Stimulated activated CD8-positive, alpha-beta memory T cell treated with anti-CD3 and anti-CD28 coated beads, Interleukin-15, amount 100 ng/mL, for 1 hour (primary cell): ENCODE results near the gene VANGL2.

ENCODE experiments used
- DNase-seq: peaks from one replicate; pipeline ENCODE4 v3.0.0-alpha.2; 2020; ENCODE audit warnings: low read depth

VANGL2 gene

GRCh38 chr1:160460683-160461287 is 60.4 kb downstream of the VANGL2 start:
- DNase-seq: no peak

- no peak for DNase-seq
Observed at GRCh38 chr1:160465123-160465522, 64.8 kb downstream of the VANGL2 start.

- no peak for DNase-seq
Observed at GRCh38 chr1:160466961-160467360, 66.6 kb downstream of the VANGL2 start.

GRCh38 chr1:160467576-160467975 is 67.2 kb downstream of the VANGL2 start:
- DNase-seq: no peak

GRCh38 chr1:160471253-160471652 is 70.9 kb downstream of the VANGL2 start:
- no peak for DNase-seq

GRCh38 chr1:160472112-160472511 is 71.7 kb downstream of the VANGL2 start:
- no peak for DNase-seq

- no peak for DNase-seq
Observed at GRCh38 chr1:160474392-160475242, 74.3 kb downstream of the VANGL2 start.
